H1 (cell line): ENCODE measurements around the gene KCNB1. TPM values are rescaled to one million over a fixed set of nuclear protein-coding genes. Genes with fewer than 3 reads are reported as not detected.

Source experiments
- CTCF ChIA-PET: fragments of 300-600 bp; sonication (Branson Sonifier 250); formaldehyde crosslinking; loops from one replicate; lab custom pipeline; 2021; ENCODE audit not compliant: partially characterized antibody; lab: Charles Lee
- POLR2A ChIA-PET: fragments of 300-600 bp; sonication (Branson Sonifier 250); formaldehyde crosslinking; loops from one replicate; lab custom pipeline; 2021; ENCODE audit warnings: inconsistent platforms; ENCODE audit not compliant: partially characterized antibody; lab: Charles Lee
- DNase-seq, 2 experiments: peaks; one replicate each; pipeline versions ENCODE4 v3.0.0 to v3.0.0-alpha.2; 2010 to 2022; ENCODE audit warnings: low spot score in 2 of 2, low read depth in 1 of 2, mixed read lengths in 1 of 2
- FAIRE-seq: peaks from 2 replicates; lab custom pipeline; 2011; peaks lifted over from hg19 to GRCh38; lab: Jason Lieb, UNC
- H2AFZ ChIP-seq: 2 replicates; pipeline ENCODE4 v1.8.1; 2012; ENCODE audit warnings: low read length, inconsistent platforms
- H2AK5ac ChIP-seq: 2 replicates; pipeline ENCODE4 v1.6.1; 2013; ENCODE audit warnings: low read depth, low read length
- H2BK120ac ChIP-seq: replicated peaks from 2 replicates; pipeline ENCODE3; 2013; ENCODE audit warnings: low read depth, low read length, inconsistent platforms
- H2BK12ac ChIP-seq: 2 replicates; pipeline ENCODE4 v1.6.1; 2013; ENCODE audit warnings: low read depth, low read length
- H2BK15ac ChIP-seq: 2 replicates; pipeline ENCODE4 v1.6.1; 2013; ENCODE audit warnings: low read length
- H2BK20ac ChIP-seq: 2 replicates; pipeline ENCODE4 v1.6.1; 2013; ENCODE audit warnings: low read length
- H2BK5ac ChIP-seq: 2 replicates; pipeline ENCODE4 v1.6.1; 2013; ENCODE audit warnings: low read depth, low read length
- H3K14ac ChIP-seq: 2 replicates; pipeline ENCODE4 v1.6.1; 2013; ENCODE audit warnings: inconsistent platforms; ENCODE audit not compliant: insufficient read length
- H3K18ac ChIP-seq: 2 replicates; pipeline ENCODE4 v1.6.1; 2013; ENCODE audit warnings: low read length; ENCODE audit errors: extremely low read depth
- H3K23ac ChIP-seq: 2 replicates; pipeline ENCODE4 v1.6.1; 2013; ENCODE audit warnings: inconsistent platforms; ENCODE audit not compliant: insufficient read length
- H3K23me2 ChIP-seq: 2 replicates; pipeline ENCODE4 v1.6.1; 2013; ENCODE audit warnings: low read depth, low read length
- H3K27ac ChIP-seq: 2 replicates; pipeline ENCODE4 v1.6.1; 2011; ENCODE audit warnings: low read depth, low read length, inconsistent platforms
- H3K27me3 ChIP-seq, 4 experiments: replicated peaks in 1 of 4; 1 replicate in 1 of 4; 2 replicates in 3 of 4; pipeline versions ENCODE4 v1.6.1 to v1.8.1; 2011 to 2013; ENCODE audit warnings: low read length in 3 of 4, mild to moderate bottlenecking in 3 of 4, inconsistent platforms in 2 of 4, mixed read lengths in 2 of 4, moderate library complexity in 1 of 4; ENCODE audit not compliant: control insufficient read depth in 3 of 4, insufficient read depth in 3 of 4; ENCODE audit errors: extremely low read depth in 1 of 4
- H3K36me3 ChIP-seq, 4 experiments: 2 replicates each; pipeline versions ENCODE4 v1.6.1 to v1.8.1; 2011 to 2013; ENCODE audit warnings: mild to moderate bottlenecking in 4 of 4, low read length in 3 of 4, moderate library complexity in 2 of 4, control low read depth in 1 of 4, inconsistent platforms in 1 of 4; ENCODE audit not compliant: insufficient read depth in 4 of 4, control insufficient read depth in 2 of 4
- H3K4ac ChIP-seq: replicated peaks from 2 replicates; pipeline ENCODE3; 2013; ENCODE audit warnings: low read length, low read depth, mixed read lengths, inconsistent platforms; ENCODE audit not compliant: insufficient read length
- H3K4me1 ChIP-seq, 4 experiments: replicated peaks in 1 of 4; 1 replicate in 1 of 4; 2 replicates in 3 of 4; pipeline versions ENCODE4 v1.6.1 to v1.8.1; 2011 to 2013; ENCODE audit warnings: low read length in 3 of 4, inconsistent platforms in 2 of 4, mixed read lengths in 1 of 4; ENCODE audit not compliant: insufficient read depth in 4 of 4, control insufficient read depth in 3 of 4
- H3K4me2 ChIP-seq, 2 experiments: 2 replicates each; pipeline versions ENCODE4 v1.6.1 to v1.8.1; 2011 to 2013; ENCODE audit warnings: low read depth in 2 of 2, low read length in 2 of 2, control low read depth in 1 of 2, inconsistent platforms in 1 of 2, mild to moderate bottlenecking in 1 of 2; ENCODE audit not compliant: insufficient read depth in 1 of 2
- H3K4me3 ChIP-seq, 4 experiments: fragments of 200-600, 300-600 bp in 1 of 4; sonication (generic), shearing (Covaris generic), sonication (Bioruptor Twin) in 1 of 4; 2 replicates each; pipeline versions ENCODE4 v1.5.1 to v1.8.1; 2011 to 2016; ENCODE audit warnings: low read length in 4 of 4, low read depth in 3 of 4, control low read depth in 2 of 4, inconsistent platforms in 2 of 4, mild to moderate bottlenecking in 2 of 4, mixed read lengths in 1 of 4, moderate library complexity in 1 of 4; ENCODE audit not compliant: insufficient read depth in 2 of 4; ENCODE audit errors: extremely low read depth in 1 of 4
- H3K56ac ChIP-seq: replicated peaks from 2 replicates; pipeline ENCODE3; 2013; ENCODE audit warnings: low read depth, mild to moderate bottlenecking, mixed read lengths, low read length, inconsistent platforms; ENCODE audit not compliant: insufficient read length
- H3K79me1 ChIP-seq: 2 replicates; pipeline ENCODE4 v1.6.1; 2013; ENCODE audit warnings: low read depth, low read length, control low read depth
- H3K79me2 ChIP-seq, 2 experiments: 2 replicates each; pipeline versions ENCODE4 v1.6.1 to v1.8.1; 2012 to 2013; ENCODE audit warnings: low read length in 2 of 2, mild to moderate bottlenecking in 2 of 2, inconsistent platforms in 1 of 2; ENCODE audit not compliant: insufficient read depth in 2 of 2, control insufficient read depth in 1 of 2
- H3K9ac ChIP-seq, 4 experiments: replicated peaks in 1 of 4; 1 replicate in 1 of 4; 2 replicates in 3 of 4; pipeline versions ENCODE4 v1.6.1 to v1.8.1; 2011 to 2013; ENCODE audit warnings: low read depth in 3 of 4, low read length in 3 of 4, control low read depth in 2 of 4, mild to moderate bottlenecking in 2 of 4, moderate library complexity in 2 of 4, inconsistent platforms in 1 of 4; ENCODE audit errors: extremely low read depth in 1 of 4
- H3K9me3 ChIP-seq, 2 experiments: 2 replicates each; pipeline versions ENCODE4 v1.6.1 to v1.8.1; 2012 to 2013; ENCODE audit warnings: mild to moderate bottlenecking in 2 of 2, moderate library complexity in 2 of 2, control low read depth in 1 of 2, inconsistent platforms in 1 of 2, low read depth in 1 of 2, low read length in 1 of 2, mixed read lengths in 1 of 2; ENCODE audit not compliant: insufficient read depth in 2 of 2
- H4K20me1 ChIP-seq, 2 experiments: replicated peaks in 1 of 2; 2 replicates each; pipeline versions ENCODE3 to v1.8.1; 2011 to 2013; ENCODE audit warnings: inconsistent platforms in 2 of 2, low read length in 2 of 2, mild to moderate bottlenecking in 1 of 2; ENCODE audit not compliant: insufficient read depth in 2 of 2, control insufficient read depth in 1 of 2
- H4K5ac ChIP-seq: 2 replicates; pipeline ENCODE4 v1.6.1; 2013; ENCODE audit warnings: low read length, low read depth, mixed read lengths, inconsistent platforms; ENCODE audit not compliant: insufficient read length
- H4K8ac ChIP-seq: 2 replicates; pipeline ENCODE4 v1.8.0; 2013; ENCODE audit warnings: mild to moderate bottlenecking, moderate library complexity, low read length, inconsistent platforms; ENCODE audit not compliant: insufficient read depth; ENCODE audit errors: extremely low read depth
- H4K91ac ChIP-seq: replicated peaks from 2 replicates; pipeline ENCODE3; 2013; ENCODE audit warnings: low read length, mixed read lengths, inconsistent platforms; ENCODE audit not compliant: insufficient read length
- CHD2 ChIP-seq: IDR thresholded peaks from 2 replicates; pipeline ENCODE4 v1.6.1; 2012; ENCODE audit warnings: low read length, improper control_type of control experiment
- HDAC6 ChIP-seq: IDR thresholded peaks from one replicate; pipeline ENCODE4 v1.7.1; 2012; ENCODE audit warnings: low read depth, mild to moderate bottlenecking, inconsistent platforms, low read length, moderate library complexity
- KDM1A ChIP-seq: fragments of 200-600, 300-600 bp; sonication (generic); IDR thresholded peaks from 2 replicates; pipeline ENCODE4 v1.7.1; 2016; ENCODE audit warnings: mild to moderate bottlenecking, low read length, borderline replicate concordance
- SAP30 ChIP-seq: fragments of 300-600 bp; sonication (generic); IDR thresholded peaks from 2 replicates; pipeline ENCODE4 v1.7.1; 2012; ENCODE audit warnings: low read length, moderate library complexity, mild to moderate bottlenecking, inconsistent platforms; ENCODE audit not compliant: insufficient read depth, insufficient replicate concordance
- SP4 ChIP-seq: IDR thresholded peaks from 2 replicates; pipeline ENCODE4 v1.6.1; 2012; ENCODE audit warnings: low read length, inconsistent platforms
- WGBS, 2 experiments: shearing (Covaris generic) in 1 of 2; methylation state at CpG; one replicate each; pipeline versions ENCODE4 v1.1.6 to v1.1.7; 2013 to 2015; ENCODE audit warnings: low lambda C conversion rate in 2 of 2, mixed read lengths in 2 of 2, inconsistent platforms in 1 of 2, low coverage in 1 of 2, missing lambda C conversion rate in 1 of 2; ENCODE audit not compliant: insufficient replicate concordance in 2 of 2, insufficient coverage in 1 of 2, insufficient read length in 1 of 2; ENCODE audit errors: extremely low coverage in 1 of 2, missing lambda C conversion rate in 1 of 2; 5-methylcytosine and 5-hydroxymethylcytosine counted together
- polyA plus RNA-seq, 7 experiments: library from polyadenylated mRNA; depleted of rRNA in 3 of 7; stranded (reverse) in 5 of 7; unstranded in 2 of 7; fragments of >200 nt in 5 of 7; fragments of 200-250 nt in 2 of 7; gene quantifications; 1 replicate in 5 of 7; 2 replicates in 1 of 7; 4 replicates in 1 of 7; pipeline versions ENCODE4 v1.2.1 to v1.2.3, GENCODE V29; 2011 to 2013; ENCODE audit warnings: missing spikeins in 2 of 7, mixed read lengths in 2 of 7
- total RNA-seq: library from RNA; stranded (reverse); fragmentation: NEBNext Ultra II Directional; extraction: Animal tissue kit (Norgen Biotek cat#: 25700); gene quantifications from 2 replicates; pipeline ENCODE4 v1.2.1, GENCODE V29; 2021

KCNB1 gene
- total and polyA plus RNA-seq, 2 of the 8 experiments (the other 6 are each of a cell fraction or from before 2014, with no cell fraction given), result 0.58 to 0.67 TPM

DNA sequence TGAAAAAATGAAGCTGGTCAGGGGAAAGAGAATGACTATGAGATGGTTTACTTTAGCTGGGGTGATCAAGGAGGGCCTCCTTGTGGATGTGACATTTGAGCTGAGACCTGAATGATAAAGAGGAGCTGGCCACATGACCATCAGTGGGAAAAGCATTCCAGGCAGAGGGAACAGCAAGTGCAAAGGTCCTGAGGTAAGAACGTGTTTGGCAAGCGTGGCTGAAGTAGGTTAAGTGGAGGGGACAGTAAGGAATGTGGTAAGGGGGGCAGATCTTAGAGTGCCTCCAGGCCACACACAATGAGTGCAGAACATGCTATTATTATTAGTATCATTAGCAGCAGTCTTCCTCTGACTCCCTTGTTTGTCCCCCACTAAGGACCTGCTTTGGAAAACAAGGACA, 92.6 kb downstream of the KCNB1 start:
- ChIA-PET CTCF (interaction anchor here (0.9 to 7.9 kb wide), 12 partner anchors 9 to 125 kb away, joined by 3 to 57 read pairs (median 4); partner anchors contain the start of gene KCNB1), POLR2A (interaction anchor here (0.6 to 1.6 kb wide), 3 partner anchors 31 to 169 kb away, joined by 3 to 5 read pairs (median 4); no protein-coding TSS in a partner anchor)
- Histone ChIP-seq H4K91ac (no peak overlapping the region), H4K8ac (no peak overlapping the region), H2BK120ac (no peak overlapping the region), H2AFZ (no peak overlapping the region), H2BK5ac (no peak overlapping the region)
- TF ChIP-seq KDM1A (peak; percentile 51; the same call in 1 of the 2 replicates), SAP30 (no peak), SP4 (no peak), CHD2 (no peak), HDAC6 (no peak)
- TF ChIP-seq, all 59 proteins: peak for 1
- Histone ChIP-seq H4K5ac (no peak overlapping the region), H2BK20ac (no peak overlapping the region), H3K4me3 (no peak overlapping the region), H4K20me1 (no peaks in the 10 kb centered on the region), H3K4me2 (no peak overlapping the region), H2BK15ac (no peak overlapping the region), H2BK12ac (no peak overlapping the region), H3K18ac (no peak overlapping the region), H3K9me3 (no peaks in the 10 kb centered on the region), H3K4me1 (no peaks in the 10 kb centered on the region), H2AK5ac (no peak overlapping the region), H3K4ac (no peak overlapping the region), H3K79me1 (no peaks in the 10 kb centered on the region), H3K27ac (no peak overlapping the region), H3K36me3 (no peaks in the 10 kb centered on the region), H3K23me2 (no peaks in the 10 kb centered on the region), H3K56ac (no peak overlapping the region), H3K14ac (no peak overlapping the region), H3K27me3 (no peaks in the 10 kb centered on the region; a peak in 3 of 7 replicates), H3K79me2 (no peaks in the 10 kb centered on the region), H3K23ac (no peak overlapping the region), H3K9ac (no peak overlapping the region)
- WGBS, 2 experiments, result 97% methylated on average over 2 of the region's 2 CpGs; no CpG with 5 or more reads in 1 of the 2 experiments
- FAIRE-seq (no peak), DNase-seq (no peak)
